ENCODE results near the gene THBS2. TPM values are rescaled to one million over a fixed set of nuclear protein-coding genes. Genes with fewer than 3 reads are reported as not detected.

The THBS2 gene
- total and polyA plus RNA-seq, 2 of the 8 experiments (the other 6 are each of a cell fraction or from before 2014, with no cell fraction given), result 11.0 to 22.5 TPM

DNA sequence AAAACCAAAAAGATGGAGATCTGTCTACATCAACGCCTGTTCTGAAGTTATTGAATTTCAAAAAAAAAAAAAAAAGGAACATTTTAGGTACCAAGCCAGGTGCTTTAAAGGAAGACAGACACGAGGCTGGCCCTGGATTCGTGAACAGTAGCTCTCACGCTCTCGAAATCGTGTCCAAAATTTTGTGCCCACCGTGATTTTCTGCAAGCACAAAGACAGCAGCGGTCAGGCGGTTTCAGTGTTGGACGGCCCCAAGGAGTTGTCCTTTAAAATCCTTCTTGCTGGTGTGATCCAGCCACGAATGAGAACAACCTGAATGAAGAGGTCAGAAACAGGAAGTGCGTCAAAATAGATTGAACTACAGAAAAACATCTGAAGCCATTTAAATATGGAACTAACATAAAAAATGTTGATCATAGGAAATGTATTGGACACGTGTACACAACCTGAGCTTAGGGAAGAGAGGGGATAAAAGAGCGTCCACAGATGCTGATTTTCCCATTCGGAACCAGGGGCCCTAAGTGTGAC, 78.2 kb downstream of the THBS2 start:
- H3K9ac ChIP-seq (replicated peaks in 1 of 4; ENCODE audit: extremely low read depth in 1 of 4, low read depth in 3 of 4, low read length in 3 of 4), result no peak overlapping the region
- H4K91ac ChIP-seq (replicated peaks; ENCODE audit: insufficient read length, low read length), result no peak overlapping the region
- no peaks in the 10 kb centered on the region for H4K20me1 ChIP-seq (replicated peaks in 1 of 2; ENCODE audit: control insufficient read depth in 1 of 2, insufficient read depth in 2 of 2, low read length in 2 of 2)
- no peak overlapping the region for H2BK5ac ChIP-seq (ENCODE audit: low read depth, low read length)
- CTCF ChIA-PET (ENCODE audit: partially characterized antibody), result no interaction called here
- H3K9me3 ChIP-seq (ENCODE audit: insufficient read depth in 2 of 2, low read depth in 1 of 2, low read length in 1 of 2), result peaks cover 2 to 4% of the 10 kb centered on the region in 2 experiments; a peak in 2 of 4 replicates
- 91% methylated on average over 15 of the region's 15 CpGs; no CpG with 5 or more reads in 1 of the 2 experiments for WGBS, 2 experiments (ENCODE audit: extremely low coverage in 1 of 2, insufficient coverage in 1 of 2, insufficient read length in 1 of 2, insufficient replicate concordance in 2 of 2, low coverage in 1 of 2, low lambda C conversion rate in 2 of 2, missing lambda C conversion rate in 1 of 2)
- H3K4me1 ChIP-seq (replicated peaks in 1 of 4; ENCODE audit: control insufficient read depth in 3 of 4, insufficient read depth in 4 of 4, low read length in 3 of 4), result no peaks in the 10 kb centered on the region
- no peak overlapping the region for H4K5ac ChIP-seq (ENCODE audit: insufficient read length, low read depth, low read length)
- no peak overlapping the region for H3K18ac ChIP-seq (ENCODE audit: extremely low read depth, low read length)
- no peak overlapping the region for H3K23ac ChIP-seq (ENCODE audit: insufficient read length)
- no peaks in the 10 kb centered on the region for H3K79me1 ChIP-seq (ENCODE audit: low read depth, low read length)
- H3K4me2 ChIP-seq (ENCODE audit: insufficient read depth in 1 of 2, low read depth in 2 of 2, low read length in 2 of 2), result no peak overlapping the region
- H2BK15ac ChIP-seq (ENCODE audit: low read length), result no peak overlapping the region
- no peak overlapping the region for H3K56ac ChIP-seq (replicated peaks; ENCODE audit: insufficient read length, low read depth, low read length)
- no peaks in the 10 kb centered on the region for H3K23me2 ChIP-seq (ENCODE audit: low read depth, low read length)
- H2BK120ac ChIP-seq (replicated peaks; ENCODE audit: low read depth, low read length), result no peak overlapping the region
- no peak overlapping the region for H2AFZ ChIP-seq (ENCODE audit: low read length)
- H4K8ac ChIP-seq (ENCODE audit: extremely low read depth, insufficient read depth, low read length), result no peak overlapping the region
- POLR2A ChIA-PET (ENCODE audit: partially characterized antibody), result no interaction called here
- no peak overlapping the region for H3K14ac ChIP-seq (ENCODE audit: insufficient read length)
- no peak overlapping the region for H2AK5ac ChIP-seq (ENCODE audit: low read depth, low read length)
- no peak overlapping the region for H2BK20ac ChIP-seq (ENCODE audit: low read length)
- H2BK12ac ChIP-seq (ENCODE audit: low read depth, low read length), result no peak overlapping the region
- no peaks in the 10 kb centered on the region for H3K27me3 ChIP-seq (replicated peaks in 1 of 4; ENCODE audit: control insufficient read depth in 3 of 4, extremely low read depth in 1 of 4, insufficient read depth in 3 of 4, low read length in 3 of 4)
- no peak overlapping the region for H3K27ac ChIP-seq (ENCODE audit: low read depth, low read length)
- no peaks in the 10 kb centered on the region for H3K36me3 ChIP-seq (ENCODE audit: control insufficient read depth in 2 of 4, insufficient read depth in 4 of 4, low read length in 3 of 4)
- no peak overlapping the region for H3K4ac ChIP-seq (replicated peaks; ENCODE audit: insufficient read length, low read depth, low read length)
- H3K4me3 ChIP-seq (ENCODE audit: extremely low read depth in 1 of 4, insufficient read depth in 2 of 4, low read depth in 3 of 4, low read length in 4 of 4), result no peak overlapping the region
- H3K79me2 ChIP-seq (ENCODE audit: control insufficient read depth in 1 of 2, insufficient read depth in 2 of 2, low read length in 2 of 2), result no peaks in the 10 kb centered on the region
- DNase-seq (ENCODE audit: low read depth in 1 of 2, low spot score in 2 of 2) (no peak), FAIRE-seq (no peak)
- TF ChIP-seq SIN3A (conservative IDR thresholded peaks at IDR 0.05 in 1 of 2, IDR thresholded peaks at IDR 0.05 in 1 of 2; ENCODE audit: low read depth in 1 of 2, low read length in 2 of 2) (no peak), YY1 (IDR thresholded peaks at IDR 0.05; ENCODE audit: low read depth, low read length) (no peak), ASH2L (IDR thresholded peaks at IDR 0.05; ENCODE audit: low read length) (no peak), TAF7 (optimal IDR thresholded peaks at IDR 0.05; ENCODE audit: borderline replicate concordance, low read depth, low read length) (no peak), BACH1 (IDR thresholded peaks at IDR 0.05; ENCODE audit: low read length) (no peak), HDAC2 (IDR thresholded peaks at IDR 0.05; ENCODE audit: borderline replicate concordance in 1 of 2, low read depth in 2 of 2, low read length in 2 of 2) (no peak), POLR2AphosphoS5 (IDR thresholded peaks at IDR 0.05; ENCODE audit: low read depth, low read length) (no peak), JUND (IDR thresholded peaks at IDR 0.05; ENCODE audit: low read length) (no peak), RAD21 (IDR thresholded peaks at IDR 0.05 in 1 of 2, conservative IDR thresholded peaks at IDR 0.05 in 1 of 2; ENCODE audit: low read depth in 2 of 2, low read length in 2 of 2) (no peak), CHD1 (IDR thresholded peaks at IDR 0.05; ENCODE audit: low read depth, low read length) (no peak)
- TF ChIP-seq, protein P1, sequence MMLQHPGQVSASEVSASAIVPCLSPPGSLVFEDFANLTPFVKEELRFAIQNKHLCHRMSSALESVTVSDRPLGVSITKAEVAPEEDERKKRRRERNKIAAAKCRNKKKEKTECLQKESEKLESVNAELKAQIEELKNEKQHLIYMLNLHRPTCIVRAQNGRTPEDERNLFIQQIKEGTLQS (IDR thresholded peaks at IDR 0.05; ENCODE audit: insufficient read depth, low read depth, low read length), result no peak

Measured in H1 (cell line).